ENCODE measurements around the gene REST. TPM values are rescaled to one million over a fixed set of nuclear protein-coding genes. Genes with fewer than 3 reads are reported as not detected.
"Not testable (repeated sequence)": the region's sequence is repeated elsewhere in the genome, so short reads cannot be mapped to it uniquely, and the experiment has no call there.

Gene REST
- total and polyA plus RNA-seq, 2 donors (not counting 1 experiment from before 2014, with no cell fraction given): 30.5 to 33.0 TPM

DNA sequence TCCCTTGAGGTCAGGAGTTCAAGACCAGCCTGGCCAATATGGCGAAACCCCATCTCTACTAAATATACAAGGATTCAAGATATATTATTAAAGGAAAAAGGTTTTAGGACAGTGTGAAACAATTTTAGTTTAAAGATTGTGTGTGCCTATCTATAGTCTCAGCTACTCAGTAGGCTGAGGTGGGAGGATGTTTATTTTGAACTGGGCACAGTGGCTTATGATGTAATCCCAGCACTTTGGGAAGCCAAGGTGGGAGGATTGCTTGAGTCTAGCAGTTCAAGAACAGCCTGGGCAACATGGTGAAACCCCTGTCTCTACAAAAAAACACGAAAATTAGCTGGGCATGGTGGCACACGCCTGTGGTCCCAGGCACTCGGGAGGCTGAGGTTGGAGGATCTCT, 31.4 kb upstream of the REST start:
- H3K4me2 ChIP-seq (ENCODE audit: extremely low read depth, insufficient read depth, low read length): no peak overlapping the region
- H3K36me3 ChIP-seq (ENCODE audit: control insufficient read depth, insufficient read depth, low read length): no peaks in the 10 kb centered on the region
- H3K4me3 ChIP-seq (replicated peaks in 1 of 4; ENCODE audit: control extremely low read depth in 1 of 4, insufficient read depth in 1 of 4, low read depth in 3 of 4, low read length in 4 of 4): no peak overlapping the region
- H3K9ac ChIP-seq (ENCODE audit: insufficient read depth, low read length): no peak overlapping the region
- H3K27ac ChIP-seq (ENCODE audit: insufficient read depth, low read length): no peak overlapping the region
- H4K20me1 ChIP-seq (ENCODE audit: control insufficient read depth, extremely low read depth, insufficient read depth, low read length): no peaks in the 10 kb centered on the region
- H3K9me3 ChIP-seq (ENCODE audit: control insufficient read depth, insufficient read depth, low read depth, low read length): no peaks in the 10 kb centered on the region
- TF ChIP-seq, protein P1, sequence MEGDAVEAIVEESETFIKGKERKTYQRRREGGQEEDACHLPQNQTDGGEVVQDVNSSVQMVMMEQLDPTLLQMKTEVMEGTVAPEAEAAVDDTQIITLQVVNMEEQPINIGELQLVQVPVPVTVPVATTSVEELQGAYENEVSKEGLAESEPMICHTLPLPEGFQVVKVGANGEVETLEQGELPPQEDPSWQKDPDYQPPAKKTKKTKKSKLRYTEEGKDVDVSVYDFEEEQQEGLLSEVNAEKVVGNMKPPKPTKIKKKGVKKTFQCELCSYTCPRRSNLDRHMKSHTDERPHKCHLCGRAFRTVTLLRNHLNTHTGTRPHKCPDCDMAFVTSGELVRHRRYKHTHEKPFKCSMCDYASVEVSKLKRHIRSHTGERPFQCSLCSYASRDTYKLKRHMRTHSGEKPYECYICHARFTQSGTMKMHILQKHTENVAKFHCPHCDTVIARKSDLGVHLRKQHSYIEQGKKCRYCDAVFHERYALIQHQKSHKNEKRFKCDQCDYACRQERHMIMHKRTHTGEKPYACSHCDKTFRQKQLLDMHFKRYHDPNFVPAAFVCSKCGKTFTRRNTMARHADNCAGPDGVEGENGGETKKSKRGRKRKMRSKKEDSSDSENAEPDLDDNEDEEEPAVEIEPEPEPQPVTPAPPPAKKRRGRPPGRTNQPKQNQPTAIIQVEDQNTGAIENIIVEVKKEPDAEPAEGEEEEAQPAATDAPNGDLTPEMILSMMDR (conservative IDR thresholded peaks at IDR 0.05 in 1 of 2, IDR thresholded peaks at IDR 0.05 in 1 of 2; ENCODE audit: low read depth in 1 of 2, low read length in 2 of 2): no peak
- no peak for TF ChIP-seq EZH2 (IDR thresholded peaks at IDR 0.05; ENCODE audit: low read length, missing control alignments)
- no peak for DNase-seq (ENCODE audit: low read depth in 2 of 2)
- H3K4me1 ChIP-seq (ENCODE audit: control insufficient read depth, extremely low read depth, insufficient read depth, low read length): peaks cover 3% of the 10 kb centered on the region
- H2AFZ ChIP-seq (ENCODE audit: low read length): no peak overlapping the region
- H3K79me2 ChIP-seq (ENCODE audit: control insufficient read depth, insufficient read depth, low read length): no peaks in the 10 kb centered on the region
- peaks cover 4% of the 10 kb centered on the region for H3K27me3 ChIP-seq (ENCODE audit: control insufficient read depth, insufficient read depth, low read length)

DNA sequence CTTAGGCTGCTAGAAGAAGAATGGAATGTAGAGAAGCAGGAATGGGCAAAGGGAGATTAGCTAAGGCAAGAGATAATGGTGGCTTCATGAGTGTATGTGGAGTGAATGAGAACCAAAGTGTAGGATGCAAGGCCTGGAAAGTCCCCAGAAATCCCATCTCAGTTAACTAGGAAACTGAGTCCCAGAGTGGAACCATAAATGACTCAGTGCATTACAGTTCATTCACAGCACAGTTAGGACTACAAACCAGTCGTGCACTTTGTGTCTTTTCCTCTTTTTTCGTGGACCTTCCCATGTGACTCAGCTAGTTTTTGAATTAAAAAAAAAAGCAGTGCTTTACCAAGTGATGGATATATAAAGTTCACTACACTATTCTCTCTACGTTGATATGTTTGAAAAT, 27.7 kb upstream of the REST start:
- Histone ChIP-seq H3K79me2 (ENCODE audit: control insufficient read depth, insufficient read depth, low read length) (no peaks in the 10 kb centered on the region), H3K4me2 (ENCODE audit: extremely low read depth, insufficient read depth, low read length) (no peak overlapping the region), H2AFZ (ENCODE audit: low read length) (no peak overlapping the region), H3K36me3 (ENCODE audit: control insufficient read depth, insufficient read depth, low read length) (no peaks in the 10 kb centered on the region), H3K9me3 (ENCODE audit: control insufficient read depth, insufficient read depth, low read depth, low read length) (no peaks in the 10 kb centered on the region), H3K27ac (ENCODE audit: insufficient read depth, low read length) (no peak overlapping the region), H3K4me1 (ENCODE audit: control insufficient read depth, extremely low read depth, insufficient read depth, low read length) (no peaks in the 10 kb centered on the region), H3K4me3 (replicated peaks in 1 of 4; ENCODE audit: control extremely low read depth in 1 of 4, insufficient read depth in 1 of 4, low read depth in 3 of 4, low read length in 4 of 4) (no peak overlapping the region), H3K9ac (ENCODE audit: insufficient read depth, low read length) (no peak overlapping the region), H3K27me3 (ENCODE audit: control insufficient read depth, insufficient read depth, low read length) (no peaks in the 10 kb centered on the region), H4K20me1 (ENCODE audit: control insufficient read depth, extremely low read depth, insufficient read depth, low read length) (no peaks in the 10 kb centered on the region)
- DNase-seq (ENCODE audit: low read depth in 2 of 2): no peak
- TF ChIP-seq, protein P1 (conservative IDR thresholded peaks at IDR 0.05 in 1 of 2, IDR thresholded peaks at IDR 0.05 in 1 of 2; ENCODE audit: low read depth in 1 of 2, low read length in 2 of 2): no peak
- TF ChIP-seq EZH2 (IDR thresholded peaks at IDR 0.05; ENCODE audit: low read length, missing control alignments): no peak

DNA sequence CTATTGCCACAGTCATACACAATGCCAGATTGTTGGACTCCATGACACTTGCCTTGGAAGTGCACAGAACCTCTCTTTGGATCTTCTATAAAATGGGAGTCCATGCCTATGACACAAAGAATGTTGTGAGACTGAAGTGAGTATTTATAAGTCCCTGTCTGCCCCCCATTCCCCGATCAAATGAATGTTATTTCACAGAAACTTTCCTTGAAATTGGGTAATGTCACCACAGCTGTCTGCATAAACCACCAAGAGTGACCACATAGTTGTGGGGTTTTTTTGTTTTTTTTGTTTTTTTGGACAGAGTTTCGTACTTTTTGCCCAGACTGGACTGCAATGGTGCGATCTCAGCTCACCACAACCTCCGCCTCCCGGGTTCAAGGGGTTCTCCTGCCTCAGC, 27.1 kb upstream of the REST start:
- no peaks in the 10 kb centered on the region for H4K20me1 ChIP-seq (ENCODE audit: control insufficient read depth, extremely low read depth, insufficient read depth, low read length)
- no peaks in the 10 kb centered on the region for H3K4me1 ChIP-seq (ENCODE audit: control insufficient read depth, extremely low read depth, insufficient read depth, low read length)
- H3K79me2 ChIP-seq (ENCODE audit: control insufficient read depth, insufficient read depth, low read length): no peaks in the 10 kb centered on the region
- H3K27ac ChIP-seq (ENCODE audit: insufficient read depth, low read length): no peak overlapping the region
- H3K4me2 ChIP-seq (ENCODE audit: extremely low read depth, insufficient read depth, low read length): no peak overlapping the region
- no peak overlapping the region for H3K9ac ChIP-seq (ENCODE audit: insufficient read depth, low read length)
- H3K9me3 ChIP-seq (ENCODE audit: control insufficient read depth, insufficient read depth, low read depth, low read length): no peaks in the 10 kb centered on the region
- H3K36me3 ChIP-seq (ENCODE audit: control insufficient read depth, insufficient read depth, low read length): no peaks in the 10 kb centered on the region
- H3K4me3 ChIP-seq (replicated peaks in 1 of 4; ENCODE audit: control extremely low read depth in 1 of 4, insufficient read depth in 1 of 4, low read depth in 3 of 4, low read length in 4 of 4): no peak overlapping the region
- no peaks in the 10 kb centered on the region for H3K27me3 ChIP-seq (ENCODE audit: control insufficient read depth, insufficient read depth, low read length)
- no peak for TF ChIP-seq EZH2 (IDR thresholded peaks at IDR 0.05; ENCODE audit: low read length, missing control alignments)
- TF ChIP-seq, protein P1 (conservative IDR thresholded peaks at IDR 0.05 in 1 of 2, IDR thresholded peaks at IDR 0.05 in 1 of 2; ENCODE audit: low read depth in 1 of 2, low read length in 2 of 2): no peak
- no peak overlapping the region for H2AFZ ChIP-seq (ENCODE audit: low read length)
- no peak for DNase-seq (ENCODE audit: low read depth in 2 of 2)

DNA sequence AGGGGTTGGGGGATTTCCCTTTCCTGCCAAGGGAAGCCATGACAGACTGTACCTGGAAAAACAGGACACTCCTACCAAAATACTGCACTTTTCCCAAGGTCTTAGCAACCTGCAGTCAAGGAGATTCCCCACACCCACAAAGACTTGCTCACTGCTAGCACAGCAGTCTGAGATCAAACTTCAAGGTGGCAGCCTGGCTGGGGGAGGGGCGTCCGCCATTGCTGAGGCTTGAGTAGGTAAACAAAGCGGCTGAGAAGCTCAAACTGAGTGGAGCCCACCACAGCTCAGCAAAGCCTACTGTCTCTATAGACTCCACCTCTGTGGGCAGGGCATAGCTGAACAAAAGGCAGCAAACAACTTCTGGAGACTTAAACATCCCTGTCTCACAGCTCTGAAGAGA, 23.2 kb upstream of the REST start:
- not testable (repeated sequence) for H3K79me2 ChIP-seq (ENCODE audit: control insufficient read depth, insufficient read depth, low read length); DNase-seq (ENCODE audit: low read depth in 2 of 2); H4K20me1 ChIP-seq (ENCODE audit: control insufficient read depth, extremely low read depth, insufficient read depth, low read length); H3K9me3 ChIP-seq (ENCODE audit: control insufficient read depth, insufficient read depth, low read depth, low read length); H3K4me2 ChIP-seq (ENCODE audit: extremely low read depth, insufficient read depth, low read length); H3K4me3 ChIP-seq (replicated peaks in 1 of 4; ENCODE audit: control extremely low read depth in 1 of 4, insufficient read depth in 1 of 4, low read depth in 3 of 4, low read length in 4 of 4); H3K36me3 ChIP-seq (ENCODE audit: control insufficient read depth, insufficient read depth, low read length); H2AFZ ChIP-seq (ENCODE audit: low read length); H3K9ac ChIP-seq (ENCODE audit: insufficient read depth, low read length); H3K27ac ChIP-seq (ENCODE audit: insufficient read depth, low read length); H3K27me3 ChIP-seq (ENCODE audit: control insufficient read depth, insufficient read depth, low read length); H3K4me1 ChIP-seq (ENCODE audit: control insufficient read depth, extremely low read depth, insufficient read depth, low read length)

Measured in fibroblast of lung (primary cell).